Aorta (tissue), 5 donors: ENCODE data around the gene ERCC6L2. TPM values are rescaled to one million over a fixed set of nuclear protein-coding genes. Genes with fewer than 3 reads are reported as not detected.
A peak's percentile ranks its signal among the peaks of the same experiment; 100 is the strongest.

Experiments
- ATAC-seq: fragments of 200-7000 bp; cut with Tn5 transposase; one replicate; pipeline ENCODE4 v1.9.1; 2022; ENCODE audit warnings: moderate library complexity; ENCODE audit not compliant: low FRiP score
- DNase-seq, 2 donors: peaks; one replicate each; pipeline ENCODE4 v3.0.0-alpha.2; 2020
- H3K27ac ChIP-seq, 2 donors: one replicate each; pipeline ENCODE4 v1.5.1; 2013; ENCODE audit warnings: low read length in 2 of 2, mild to moderate bottlenecking in 2 of 2, moderate library complexity in 2 of 2, control low read depth in 1 of 2, inconsistent platforms in 1 of 2, low read depth in 1 of 2
- H3K27me3 ChIP-seq, 2 donors: one replicate each; pipeline ENCODE4 v1.6.1; 2013; ENCODE audit warnings: control low read depth in 1 of 2, low read length in 1 of 2, mild to moderate bottlenecking in 1 of 2, moderate library complexity in 1 of 2; ENCODE audit not compliant: insufficient read depth in 2 of 2, control insufficient read depth in 1 of 2
- H3K36me3 ChIP-seq, 2 donors: one replicate each; pipeline ENCODE4 v1.6.1; 2013; ENCODE audit warnings: control low read depth in 1 of 2, low read length in 1 of 2, mild to moderate bottlenecking in 1 of 2; ENCODE audit not compliant: insufficient read depth in 2 of 2, control insufficient read depth in 1 of 2
- H3K4me1 ChIP-seq, 2 donors: one replicate each; pipeline ENCODE4 v1.6.1; 2013; ENCODE audit warnings: low read length in 2 of 2, control low read depth in 1 of 2, mild to moderate bottlenecking in 1 of 2, moderate library complexity in 1 of 2; ENCODE audit not compliant: insufficient read depth in 2 of 2, control insufficient read depth in 1 of 2
- H3K4me3 ChIP-seq, 2 donors: one replicate each; pipeline ENCODE4 v1.5.1; 2013; ENCODE audit warnings: low read length in 2 of 2, control low read depth in 1 of 2, mild to moderate bottlenecking in 1 of 2
- H3K9me3 ChIP-seq: one replicate; pipeline ENCODE4 v1.6.1; 2013; ENCODE audit warnings: mild to moderate bottlenecking, low read length; ENCODE audit not compliant: control insufficient read depth
- WGBS, 2 donors: extraction: QIAGEN DNeasy Blood & Tissue Kit; methylation state at CpG; one replicate each; pipeline ENCODE4 v1.1.7; 2013; 5-methylcytosine and 5-hydroxymethylcytosine counted together
- intact Hi-C, 2 donors: fragments of 100-400 bp; cut with DNase I; formaldehyde crosslinking; loops; one replicate each; pipeline versions ENCODE4 v1.14.2 to v1.15.0; 2022
- long read RNA-seq, 2 donors: library from polyadenylated mRNA; unstranded; transcript quantifications; one replicate each; pipeline ENCODE4 v2.0.0, GENCODE V29; 2020 to 2021
- polyA plus RNA-seq, 2 donors: library from polyadenylated mRNA; stranded (reverse); fragments of 200-250 nt; gene quantifications; one replicate each; pipeline ENCODE4 v1.2.3, GENCODE V29; 2013
- total RNA-seq, 2 donors: library from RNA; stranded (reverse); fragmentation: NEBNext Ultra II Directional; extraction: Animal tissue kit (Norgen Biotek cat#: 25700); gene quantifications; one replicate each; pipeline ENCODE4 v1.2.1, GENCODE V29; 2021
- donor health status: healthy with polysubstance abuse.
- donor health status: Bipolar disorder and iron deficiency.
- donor health status: DM: no; HTN: no; CAD: no.
- donor health status: DM: no; HTN: no; CAD: no.
- donor health status: DM: yes; HTN: yes; CAD: no.

ERCC6L2 gene, protein sequence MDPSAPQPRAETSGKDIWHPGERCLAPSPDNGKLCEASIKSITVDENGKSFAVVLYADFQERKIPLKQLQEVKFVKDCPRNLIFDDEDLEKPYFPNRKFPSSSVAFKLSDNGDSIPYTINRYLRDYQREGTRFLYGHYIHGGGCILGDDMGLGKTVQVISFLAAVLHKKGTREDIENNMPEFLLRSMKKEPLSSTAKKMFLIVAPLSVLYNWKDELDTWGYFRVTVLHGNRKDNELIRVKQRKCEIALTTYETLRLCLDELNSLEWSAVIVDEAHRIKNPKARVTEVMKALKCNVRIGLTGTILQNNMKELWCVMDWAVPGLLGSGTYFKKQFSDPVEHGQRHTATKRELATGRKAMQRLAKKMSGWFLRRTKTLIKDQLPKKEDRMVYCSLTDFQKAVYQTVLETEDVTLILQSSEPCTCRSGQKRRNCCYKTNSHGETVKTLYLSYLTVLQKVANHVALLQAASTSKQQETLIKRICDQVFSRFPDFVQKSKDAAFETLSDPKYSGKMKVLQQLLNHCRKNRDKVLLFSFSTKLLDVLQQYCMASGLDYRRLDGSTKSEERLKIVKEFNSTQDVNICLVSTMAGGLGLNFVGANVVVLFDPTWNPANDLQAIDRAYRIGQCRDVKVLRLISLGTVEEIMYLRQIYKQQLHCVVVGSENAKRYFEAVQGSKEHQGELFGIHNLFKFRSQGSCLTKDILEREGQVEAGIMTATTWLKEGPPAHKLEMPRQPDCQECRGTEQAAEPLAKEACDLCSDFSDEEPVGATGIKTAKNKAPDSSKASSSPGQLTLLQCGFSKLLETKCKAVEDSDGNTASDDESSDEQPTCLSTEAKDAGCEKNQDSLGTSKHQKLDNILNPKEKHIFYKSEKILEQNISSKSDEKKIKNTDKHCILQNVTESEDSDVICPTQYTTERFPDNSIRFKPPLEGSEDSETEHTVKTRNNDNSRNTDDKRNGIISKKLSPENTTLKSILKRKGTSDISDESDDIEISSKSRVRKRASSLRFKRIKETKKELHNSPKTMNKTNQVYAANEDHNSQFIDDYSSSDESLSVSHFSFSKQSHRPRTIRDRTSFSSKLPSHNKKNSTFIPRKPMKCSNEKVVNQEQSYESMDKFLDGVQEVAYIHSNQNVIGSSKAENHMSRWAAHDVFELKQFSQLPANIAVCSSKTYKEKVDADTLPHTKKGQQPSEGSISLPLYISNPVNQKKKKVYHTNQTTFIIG (N-terminal part only)
- total RNA-seq (10 to 100 TPM; 46.4 to 54.5 TPM), polyA plus RNA-seq (10 to 100 TPM in 1 of 2 donors, 1 to 10 TPM in 1; 3.0 to 11.0 TPM)
- long read RNA-seq, donor 1, partial matches to known transcripts: 14 of 45 reads
- long read RNA-seq, donor 1, other reads (novel, unspliced or antisense): 31 of 45 reads
- long read RNA-seq, donor 2, partial matches to known transcripts: 6 of 14 reads
- long read RNA-seq, donor 2, other reads (novel, unspliced or antisense): 8 of 14 reads

DNA sequence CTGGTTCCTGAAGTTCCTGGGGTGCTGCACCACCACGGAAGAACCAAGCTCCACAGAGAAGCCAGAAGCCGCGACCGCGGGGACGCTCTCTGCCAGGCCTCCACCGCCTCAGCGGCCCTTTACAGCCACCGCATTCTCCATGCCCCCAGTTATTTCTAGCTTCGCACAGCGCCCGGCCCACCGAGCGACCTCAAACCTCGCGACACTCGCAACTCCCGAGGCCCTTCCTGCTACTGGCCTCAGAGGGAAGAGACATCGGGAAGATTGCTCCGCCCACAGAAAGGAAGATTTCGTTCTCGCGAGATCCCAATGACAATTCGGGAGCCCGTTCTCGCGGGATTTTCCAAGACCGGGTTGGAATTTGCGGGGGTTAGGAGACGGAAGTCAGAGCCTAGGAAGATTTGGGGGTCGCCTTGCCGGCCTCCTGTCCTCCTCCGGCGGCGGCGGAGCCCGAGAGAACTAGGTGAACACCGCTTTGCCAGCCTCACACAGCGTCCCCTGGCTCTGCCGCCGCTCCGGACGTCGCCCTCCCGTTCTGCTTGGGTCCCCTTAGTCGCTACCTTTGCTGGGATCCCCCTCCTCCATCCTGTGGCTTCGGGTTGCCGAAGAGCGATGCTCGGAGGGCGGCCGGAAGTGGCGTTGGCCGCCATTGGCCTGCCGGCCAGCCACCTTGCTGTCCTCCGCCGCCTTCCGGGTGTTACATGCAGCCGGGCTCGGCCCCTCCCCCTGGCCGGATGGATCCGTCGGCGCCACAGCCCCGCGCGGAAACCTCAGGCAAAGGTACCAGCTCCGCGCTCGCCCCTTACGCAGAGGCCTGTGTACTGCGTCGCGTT lies at the start of gene ERCC6L2:
TSS of gene ERCC6L2 (plus strand) at position 387 of the 833 bp plus-strand sequence. CDS start at position 735, 348 bp downstream.
- peak within 1 kb of the TSS; percentile 62 to 80 for H3K4me3 ChIP-seq
- WGBS, 2 donors: 0% methylated on average over 68 to 74 of the region's 74 CpGs
- H3K9me3 ChIP-seq: no peaks in the 10 kb centered on the region
- H3K4me1 ChIP-seq: peaks cover 0 to 3% of the 10 kb centered on the region in 2 donors
- peaks cover 0 to 2% of the 10 kb centered on the region in 2 donors for H3K36me3 ChIP-seq
- DNase-seq: peak; percentile 96 to 98
- H3K27ac ChIP-seq: peak within 1 kb of the TSS; percentile 96 to 99
- peak; percentile 99 for ATAC-seq
- no peaks in the 10 kb centered on the region for H3K27me3 ChIP-seq
- intact Hi-C loops: loop anchor here (5.0 to 10.0 kb wide), 4 partner anchors 151 to 368 kb away; partner anchors contain the start of gene PTCH1 (in 1 of the 2)

DNA sequence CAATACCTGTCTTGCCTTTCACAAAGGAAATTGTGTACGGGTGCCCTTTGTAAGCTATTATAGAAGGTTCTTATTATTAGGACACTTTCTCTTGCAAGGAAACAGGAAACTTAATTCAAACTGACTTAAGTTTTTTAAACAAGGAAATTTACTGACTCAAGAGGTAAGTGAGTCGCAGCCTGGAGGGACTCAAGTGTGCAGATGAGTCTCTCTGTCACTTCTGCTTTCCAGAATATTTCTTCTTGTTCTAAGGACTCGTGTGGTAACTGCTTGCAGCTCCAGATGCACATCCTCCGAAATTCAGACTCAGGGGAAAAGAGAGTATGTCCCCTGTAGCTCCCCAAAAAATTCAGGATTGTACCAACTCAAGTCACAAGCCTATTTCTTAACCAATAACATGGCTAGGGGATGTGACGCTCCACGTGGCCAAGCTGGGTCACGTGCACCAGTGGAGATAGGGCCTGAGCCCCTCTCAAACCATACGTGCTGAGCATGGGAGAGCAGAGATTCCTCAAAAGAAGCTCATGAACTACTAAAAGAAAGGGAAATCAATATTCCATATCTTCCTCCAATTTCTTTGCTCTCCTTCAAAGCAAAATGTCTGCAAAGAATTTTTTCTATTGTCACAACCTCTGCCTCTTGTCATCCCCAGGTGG lies 49.2 kb upstream of the ERCC6L2 start:
- intact Hi-C loops: no loop called here
- no peak overlapping the region for H3K4me3 ChIP-seq
- no peaks in the 10 kb centered on the region for H3K36me3 ChIP-seq
- H3K9me3 ChIP-seq: no peaks in the 10 kb centered on the region
- 88 to 93% methylated on average over 8 of the region's 8 CpGs for WGBS, 2 donors
- DNase-seq (no peak), ATAC-seq (no peak)
- H3K27me3 ChIP-seq: no peaks in the 10 kb centered on the region
- H3K4me1 ChIP-seq: peaks cover 0 to 3% of the 10 kb centered on the region in 2 donors
- no peak overlapping the region for H3K27ac ChIP-seq

DNA sequence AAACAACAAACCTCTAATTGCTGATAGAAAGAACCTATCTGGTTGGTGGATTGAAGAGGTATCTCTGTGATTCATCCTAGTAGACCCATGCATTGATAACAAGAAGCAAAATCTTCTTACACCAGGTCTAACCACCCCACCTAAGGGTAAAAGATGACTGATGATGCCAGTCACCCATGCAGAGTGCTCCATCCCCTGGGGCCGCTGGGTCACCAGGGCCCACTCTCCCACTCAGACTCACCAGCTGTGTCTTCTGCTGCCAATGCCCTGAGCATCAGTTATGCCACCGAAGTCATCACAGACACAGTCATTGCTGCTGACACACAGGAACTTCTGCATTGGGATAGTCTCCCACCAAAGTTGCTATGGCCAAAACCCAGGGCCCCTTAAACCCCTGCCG lies 44.7 kb upstream of the ERCC6L2 start:
- Histone ChIP-seq H3K9me3 (no peaks in the 10 kb centered on the region), H3K27me3 (no peaks in the 10 kb centered on the region), H3K36me3 (no peaks in the 10 kb centered on the region), H3K27ac (no peak overlapping the region), H3K4me1 (no peaks in the 10 kb centered on the region), H3K4me3 (no peak overlapping the region)
- intact Hi-C loops: loop anchor here in 1 of 2 donors (10.0 kb wide), 1 partner anchor 66 kb away; no protein-coding TSS in a partner anchor
- DNase-seq: no peak
- WGBS, 2 donors: 96 to 98% methylated on average over 3 of the region's 3 CpGs
- no peak for ATAC-seq

DNA sequence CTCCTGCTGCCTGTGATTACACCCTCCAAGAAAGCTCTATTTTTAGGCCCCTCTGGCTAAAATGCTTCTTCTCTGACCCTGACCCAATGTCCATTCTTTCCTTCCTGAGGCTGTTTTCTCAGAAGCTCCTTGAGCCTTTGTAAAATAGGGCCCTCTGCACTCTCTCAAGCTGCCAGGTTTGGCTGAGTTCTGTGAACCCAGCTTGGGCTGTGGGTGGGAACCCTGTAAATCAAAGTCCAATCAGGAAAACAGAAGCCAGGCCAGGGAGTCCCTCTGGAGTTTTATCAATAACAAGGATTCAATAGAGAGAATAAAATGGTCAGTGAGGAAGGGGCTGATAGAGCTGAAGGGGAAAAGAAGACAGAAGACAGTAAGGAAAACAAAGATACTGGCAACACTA lies 43.7 kb upstream of the ERCC6L2 start:
- DNase-seq: no peak
- ATAC-seq: no peak
- Histone ChIP-seq H3K27ac (no peak overlapping the region), H3K4me3 (no peak overlapping the region), H3K4me1 (no peaks in the 10 kb centered on the region), H3K27me3 (no peaks in the 10 kb centered on the region), H3K9me3 (no peaks in the 10 kb centered on the region), H3K36me3 (no peaks in the 10 kb centered on the region)
- intact Hi-C loops: loop anchor here in 1 of 2 donors (10.0 kb wide), 1 partner anchor 67 kb away; no protein-coding TSS in a partner anchor

DNA sequence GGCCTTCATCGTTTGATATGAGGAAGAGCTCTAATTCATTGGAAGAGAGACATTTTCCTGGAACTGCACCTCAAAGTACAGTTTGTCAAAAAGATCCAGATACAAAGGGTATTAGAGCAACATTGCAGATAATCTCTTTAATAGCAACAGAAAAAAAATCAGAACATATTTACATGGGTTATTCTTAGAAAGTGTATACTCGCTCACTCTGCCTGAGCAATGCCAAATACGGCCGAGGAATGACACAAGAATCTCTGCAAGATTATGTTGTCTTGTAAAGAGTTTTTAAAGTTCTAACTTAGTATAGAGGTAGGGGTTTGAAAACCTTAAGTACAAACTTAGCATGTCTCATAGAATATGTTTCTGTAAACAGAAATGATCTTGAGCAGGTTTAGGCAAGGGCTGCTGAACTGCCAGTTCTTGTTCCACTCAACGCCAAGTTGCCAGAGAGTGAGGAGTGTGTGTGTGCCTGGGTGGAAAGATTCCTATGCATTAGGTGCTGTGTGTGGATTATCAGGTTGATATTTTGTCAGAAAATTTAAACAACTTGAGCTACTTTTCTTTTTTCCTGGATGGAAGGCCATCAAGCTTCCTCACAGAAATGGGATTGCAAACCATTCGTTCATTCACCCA lies 41.8 kb upstream of the ERCC6L2 start:
- Histone ChIP-seq H3K9me3 (no peaks in the 10 kb centered on the region), H3K27me3 (no peaks in the 10 kb centered on the region), H3K27ac (no peak overlapping the region), H3K36me3 (peaks cover 0 to 2% of the 10 kb centered on the region in 2 donors), H3K4me3 (peak overlapping the region in 1 of 2 donors; percentile 31), H3K4me1 (no peaks in the 10 kb centered on the region)
- intact Hi-C loops: loop anchor here in 1 of 2 donors (10.0 kb wide), 1 partner anchor 69 kb away; no protein-coding TSS in a partner anchor
- DNase-seq (no peak), ATAC-seq (no peak)
- 30 to 31% methylated on average over 6 of the region's 6 CpGs for WGBS, 2 donors

DNA sequence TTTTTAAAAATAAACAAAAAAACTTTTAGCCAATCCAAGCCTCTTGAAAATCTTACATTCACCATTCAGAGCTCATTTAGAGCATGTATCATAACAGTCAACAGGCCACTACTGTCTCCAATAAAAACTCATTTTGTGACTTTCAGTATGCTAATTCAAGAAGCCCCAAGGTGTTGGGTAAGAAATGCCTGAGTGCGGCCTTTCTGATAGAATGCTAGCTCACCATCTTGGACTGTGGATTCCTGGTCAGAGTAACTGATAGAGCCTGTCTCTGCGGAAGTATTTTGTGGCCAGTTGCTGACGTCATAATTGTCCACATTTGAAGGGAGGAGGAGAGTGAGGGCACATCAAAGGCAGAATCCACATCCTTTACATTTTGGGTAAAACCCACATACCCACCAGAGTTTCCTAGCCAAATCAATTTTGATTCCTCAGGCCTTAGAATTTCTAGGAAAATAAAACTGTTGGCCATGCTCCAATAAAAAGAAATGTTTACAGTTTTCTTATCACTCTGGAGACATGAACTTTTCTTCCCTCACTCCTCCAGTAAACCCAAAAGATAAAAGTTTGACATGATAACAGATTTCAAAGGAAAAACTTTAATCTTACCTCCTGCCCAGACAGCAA lies 41.1 kb upstream of the ERCC6L2 start:
- Histone ChIP-seq H3K36me3 (peaks cover 2% of the 10 kb centered on the region in 2 donors), H3K9me3 (no peaks in the 10 kb centered on the region), H3K27me3 (no peaks in the 10 kb centered on the region), H3K27ac (no peak overlapping the region), H3K4me1 (no peaks in the 10 kb centered on the region), H3K4me3 (no peak overlapping the region)
- DNase-seq (no peak), ATAC-seq (no peak)
- WGBS, 2 donors: 80 to 83% methylated on average over 3 of the region's 3 CpGs
- intact Hi-C loops: loop anchor here in 1 of 2 donors (10.0 kb wide), 1 partner anchor 70 kb away; no protein-coding TSS in a partner anchor
